NCI-H128 (cell line): Measurements from ENCODE around the gene MAP1LC3B.
"Not testable (repeated sequence)": the region's sequence is repeated elsewhere in the genome, so short reads cannot be mapped to it uniquely, and the experiment has no call there.

Experiments used
- DNase-seq: peaks from one replicate; lab custom pipeline; 2025; ENCODE audit not compliant: unreplicated experiment; lab: John Stamatoyannopoulos, UW

The MAP1LC3B gene

GRCh38 chr16:87360862-87361610 is 31.1 kb upstream of the MAP1LC3B start:
- DNase-seq, result no peak

GRCh38 chr16:87361916-87362619 is 30.1 kb upstream of the MAP1LC3B start:
- no peak for DNase-seq

GRCh38 chr16:87362828-87363559 is 29.1 kb upstream of the MAP1LC3B start:
- DNase-seq, result not testable (repeated sequence)

- no peak for DNase-seq
Measured at GRCh38 chr16:87363771-87364455, 28.2 kb upstream of the MAP1LC3B start.

GRCh38 chr16:87365021-87365713 is 27.0 kb upstream of the MAP1LC3B start:
- no peak for DNase-seq

- no peak for DNase-seq
Measured at GRCh38 chr16:87366288-87366687, 25.8 kb upstream of the MAP1LC3B start.

- DNase-seq, result no peak
Measured at GRCh38 chr16:87366930-87367329, 25.2 kb upstream of the MAP1LC3B start.

- no peak for DNase-seq
Measured at GRCh38 chr16:87367529-87367928, 24.6 kb upstream of the MAP1LC3B start.

- no peak for DNase-seq
Measured at GRCh38 chr16:87368029-87368770, 23.9 kb upstream of the MAP1LC3B start.

GRCh38 chr16:87369117-87369765 is 22.9 kb upstream of the MAP1LC3B start:
- DNase-seq, result no peak

GRCh38 chr16:87369796-87370719 is 22.1 kb upstream of the MAP1LC3B start:
- no peak for DNase-seq

GRCh38 chr16:87371261-87371866 is 20.8 kb upstream of the MAP1LC3B start:
- DNase-seq, result no peak

- no peak for DNase-seq
Measured at GRCh38 chr16:87372305-87372704, 19.8 kb upstream of the MAP1LC3B start.

- no peak for DNase-seq
Measured at GRCh38 chr16:87374313-87374712, 17.8 kb upstream of the MAP1LC3B start.

GRCh38 chr16:87375426-87376135 is 16.6 kb upstream of the MAP1LC3B start:
- DNase-seq, result no peak

GRCh38 chr16:87376660-87377059 is 15.5 kb upstream of the MAP1LC3B start:
- no peak for DNase-seq

- not testable (repeated sequence) for DNase-seq
Measured at GRCh38 chr16:87379312-87379752, 12.8 kb upstream of the MAP1LC3B start.
